H9 (cell line): Measurements from ENCODE around the gene IER5. TPM values are rescaled to one million over a fixed set of nuclear protein-coding genes. Genes with fewer than 3 reads are reported as not detected.

Experiments used
- DNase-seq: peaks from one replicate; pipeline ENCODE4 v3.0.0-alpha.2; 2017
- H2AFZ ChIP-seq: one replicate; pipeline ENCODE4 v1.6.1; 2013; ENCODE audit warnings: mild to moderate bottlenecking, low read length, control low read depth, moderate library complexity
- H2AK5ac ChIP-seq: 2 replicates; pipeline ENCODE4 v1.6.1; 2013; ENCODE audit warnings: low read length, control low read depth, mixed read lengths; ENCODE audit not compliant: insufficient read length
- H2BK120ac ChIP-seq: one replicate; pipeline ENCODE4 v1.6.1; 2013; ENCODE audit warnings: low read depth, mild to moderate bottlenecking, low read length, control low read depth, inconsistent platforms; ENCODE audit not compliant: poor library complexity, severe bottlenecking
- H2BK12ac ChIP-seq: 2 replicates; pipeline ENCODE4 v1.6.1; 2013; ENCODE audit warnings: low read length, control low read depth, mixed read lengths, low read depth; ENCODE audit not compliant: insufficient read length
- H2BK15ac ChIP-seq: 2 replicates; pipeline ENCODE4 v1.6.1; 2013; ENCODE audit warnings: low read depth, low read length, control low read depth
- H2BK20ac ChIP-seq: one replicate; pipeline ENCODE4 v1.6.1; 2013; ENCODE audit warnings: low read depth, mild to moderate bottlenecking, low read length, control low read depth, inconsistent platforms; ENCODE audit not compliant: poor library complexity, severe bottlenecking
- H2BK5ac ChIP-seq: 2 replicates; pipeline ENCODE4 v1.6.1; 2013; ENCODE audit warnings: low read length, control low read depth, mixed read lengths; ENCODE audit not compliant: insufficient read length
- H3K14ac ChIP-seq: 2 replicates; pipeline ENCODE4 v1.6.1; 2013; ENCODE audit warnings: low read length, control low read depth; ENCODE audit not compliant: insufficient read depth
- H3K18ac ChIP-seq: 2 replicates; pipeline ENCODE4 v1.6.1; 2013; ENCODE audit warnings: low read depth, mild to moderate bottlenecking, mixed read lengths, low read length, control low read depth; ENCODE audit not compliant: insufficient read length
- H3K23ac ChIP-seq: 2 replicates; pipeline ENCODE4 v1.6.1; 2013; ENCODE audit warnings: low read length, control low read depth, mixed read lengths, low read depth; ENCODE audit not compliant: insufficient read length
- H3K23me2 ChIP-seq: 2 replicates; pipeline ENCODE4 v1.6.1; 2013; ENCODE audit warnings: low read depth, mild to moderate bottlenecking, mixed read lengths, low read length, control low read depth; ENCODE audit not compliant: insufficient read length, poor library complexity, severe bottlenecking
- H3K27ac ChIP-seq: 2 replicates; pipeline ENCODE4 v1.5.1; 2013; ENCODE audit warnings: low read length, control low read depth, mixed read lengths, low read depth; ENCODE audit not compliant: insufficient read length
- H3K27me3 ChIP-seq: 2 replicates; pipeline ENCODE4 v1.6.1; 2013; ENCODE audit warnings: low read length, control low read depth, inconsistent platforms; ENCODE audit not compliant: insufficient read depth
- H3K4ac ChIP-seq: 2 replicates; pipeline ENCODE4 v1.6.1; 2013; ENCODE audit warnings: low read depth, mild to moderate bottlenecking, control low read depth, inconsistent platforms, low read length, moderate library complexity
- H3K4me1 ChIP-seq: 2 replicates; pipeline ENCODE4 v1.6.1; 2013; ENCODE audit warnings: low read length, control low read depth, inconsistent platforms; ENCODE audit not compliant: insufficient read depth
- H3K4me2 ChIP-seq: 2 replicates; pipeline ENCODE4 v1.6.1; 2013; ENCODE audit warnings: low read length, control low read depth, mixed read lengths; ENCODE audit not compliant: insufficient read length, insufficient read depth
- H3K56ac ChIP-seq: 2 replicates; pipeline ENCODE4 v1.6.1; 2013; ENCODE audit warnings: low read depth, mild to moderate bottlenecking, mixed read lengths, low read length, control low read depth; ENCODE audit not compliant: insufficient read length
- H3K79me1 ChIP-seq: 2 replicates; pipeline ENCODE4 v1.6.1; 2013; ENCODE audit warnings: low read depth, mild to moderate bottlenecking, moderate library complexity, low read length, control low read depth, inconsistent platforms; ENCODE audit not compliant: insufficient read depth, poor library complexity, severe bottlenecking
- H3K79me2 ChIP-seq: 2 replicates; pipeline ENCODE4 v1.6.1; 2013; ENCODE audit warnings: low read length, control low read depth, inconsistent platforms; ENCODE audit not compliant: insufficient read depth
- H3K9ac ChIP-seq: 2 replicates; pipeline ENCODE4 v1.6.1; 2013; ENCODE audit warnings: low read length, control low read depth, mixed read lengths; ENCODE audit not compliant: insufficient read length; ENCODE audit errors: extremely low read depth
- H3K9me3 ChIP-seq: one replicate; pipeline ENCODE4 v1.6.1; 2013; ENCODE audit warnings: low read depth, low read length, inconsistent platforms; ENCODE audit not compliant: control insufficient read depth
- H3T11ph ChIP-seq: one replicate; pipeline ENCODE4 v1.6.1; 2013; ENCODE audit warnings: mild to moderate bottlenecking, low read length, control low read depth, inconsistent platforms
- H4K20me1 ChIP-seq: one replicate; pipeline ENCODE4 v1.6.1; 2013; ENCODE audit not compliant: control insufficient read depth, insufficient read length, insufficient read depth
- H4K5ac ChIP-seq: 2 replicates; pipeline ENCODE4 v1.6.1; 2013; ENCODE audit warnings: low read depth, mild to moderate bottlenecking, mixed read lengths, low read length, control low read depth; ENCODE audit not compliant: insufficient read length
- H4K8ac ChIP-seq: replicated peaks from 2 replicates; pipeline ENCODE4 v1.6.1; 2013; ENCODE audit warnings: low read length, control low read depth, mixed read lengths, low read depth; ENCODE audit not compliant: insufficient read length
- H4K91ac ChIP-seq: 2 replicates; pipeline ENCODE4 v1.6.1; 2013; ENCODE audit warnings: low read depth, mild to moderate bottlenecking, moderate library complexity, mixed read lengths, low read length, control low read depth; ENCODE audit not compliant: insufficient read length
- H3K27ac Mint-ChIP-seq, 3 experiments: 2 replicates in 2 of 3; 3 replicates in 1 of 3; pipeline ENCODE4 v1.8.0; 2020 to 2021; ENCODE audit warnings: mixed read lengths in 3 of 3, mild to moderate bottlenecking in 1 of 3, moderate library complexity in 1 of 3
- H3K27me3 Mint-ChIP-seq: 2 replicates; pipeline ENCODE4 v1.8.0; 2021; ENCODE audit warnings: low read depth, mild to moderate bottlenecking, moderate library complexity, mixed read lengths
- H3K36me3 Mint-ChIP-seq, 3 experiments: 2 replicates in 2 of 3; 3 replicates in 1 of 3; pipeline ENCODE4 v1.8.0; 2020 to 2021; ENCODE audit warnings: low read depth in 3 of 3, mixed read lengths in 3 of 3; ENCODE audit not compliant: insufficient read depth in 1 of 3
- H3K4me1 Mint-ChIP-seq, 2 experiments: 2 replicates each; pipeline ENCODE4 v1.8.0; 2020; ENCODE audit warnings: mixed read lengths in 2 of 2
- H3K4me3 Mint-ChIP-seq, 2 experiments: 2 replicates in 1 of 2; 3 replicates in 1 of 2; pipeline ENCODE4 v1.8.0; 2020 to 2021; ENCODE audit warnings: mild to moderate bottlenecking in 2 of 2, mixed read lengths in 2 of 2, moderate library complexity in 1 of 2
- H3K9me3 Mint-ChIP-seq, 2 experiments: 2 replicates in 1 of 2; 3 replicates in 1 of 2; pipeline ENCODE4 v1.8.0; 2020; ENCODE audit warnings: mild to moderate bottlenecking in 2 of 2, mixed read lengths in 2 of 2, moderate library complexity in 1 of 2
- CTCF ChIP-seq: fragments of 200-600 bp; sonication (generic); conservative IDR thresholded peaks from 3 replicates; pipeline ENCODE4 v1.8.0; 2021; ENCODE audit warnings: antibody characterized with exemption, mild to moderate bottlenecking
- WGBS: extraction: QIAGEN DNeasy Blood & Tissue Kit; methylation state at CpG from one replicate; pipeline ENCODE4 v1.1.7; 2013; ENCODE audit warnings: missing lambda C conversion rate, low lambda C conversion rate, mixed read lengths; ENCODE audit not compliant: insufficient read length; ENCODE audit errors: extremely low coverage; 5-methylcytosine and 5-hydroxymethylcytosine counted together
- total RNA-seq: library from RNA; stranded (reverse); gene quantifications from 2 replicates; pipeline ENCODE4 v1.2.1, GENCODE V29; 2021

IER5 gene
- total RNA-seq, 1 experiment from 2014 or later: 6.7 TPM

DNA sequence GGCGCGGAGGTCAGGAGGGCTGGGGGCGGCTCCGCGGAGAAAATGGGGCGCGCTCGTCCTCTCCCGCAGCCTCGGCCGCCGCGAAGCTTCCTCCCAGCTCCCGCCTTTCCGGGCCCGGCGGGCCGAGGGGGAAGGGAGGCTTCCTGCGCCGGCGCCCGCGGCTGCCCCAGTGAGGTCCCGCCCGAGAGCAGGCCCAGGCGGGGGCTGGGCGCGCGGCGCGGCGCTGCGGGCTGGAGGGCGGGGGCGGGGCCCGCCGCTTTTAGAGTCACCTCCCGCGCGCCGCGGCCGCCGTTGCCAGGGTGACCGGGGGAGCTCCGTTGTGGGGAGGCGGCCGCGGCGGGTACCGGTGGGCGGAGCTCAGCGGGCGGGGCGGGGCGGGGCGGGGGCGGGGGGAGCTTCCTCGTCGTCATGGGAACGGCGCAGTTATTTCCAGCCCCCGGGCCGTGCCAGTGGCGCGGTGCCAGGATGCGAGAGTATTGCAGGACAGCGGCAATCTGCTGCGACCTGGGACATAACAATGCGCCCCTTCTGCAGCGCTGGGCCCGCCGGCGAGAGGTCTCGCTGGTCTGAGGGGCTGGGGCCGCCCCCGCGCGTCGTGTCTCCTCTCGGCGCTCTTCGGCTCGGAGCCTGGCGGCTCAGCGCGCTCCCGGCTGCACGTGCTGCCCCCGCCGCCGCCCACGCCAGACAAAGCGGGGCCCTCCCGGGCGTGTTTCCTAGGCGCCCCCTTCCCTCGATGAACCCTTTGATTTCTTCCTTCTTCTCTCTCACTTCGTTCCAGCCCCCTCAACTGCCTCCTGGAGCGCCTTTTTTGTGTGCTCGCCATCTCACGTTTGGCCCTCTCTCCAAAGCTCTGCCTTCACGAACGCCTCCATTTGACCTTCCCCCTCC, 16.9 kb downstream of the IER5 start:
- no peak overlapping the region for H4K8ac ChIP-seq
- H3K79me2 ChIP-seq: no peaks in the 10 kb centered on the region
- no peaks in the 10 kb centered on the region for H3K9me3 ChIP-seq
- no peak overlapping the region for H2BK20ac ChIP-seq
- H3K14ac ChIP-seq: peak overlapping the region; percentile 45; the same call in 1 of the 2 replicates
- no peak overlapping the region for H3K56ac ChIP-seq
- TF ChIP-seq CTCF: no peak
- H3T11ph ChIP-seq: no peak overlapping the region
- H2BK15ac ChIP-seq: no peak overlapping the region
- peak overlapping the region; percentile 87 for H3K4me2 ChIP-seq
- no peak overlapping the region for H4K91ac ChIP-seq
- H3K36me3 Mint-ChIP-seq: no peaks in the 10 kb centered on the region; a peak in 2 of 7 replicates
- no peak overlapping the region for H3K9ac ChIP-seq
- no peak overlapping the region for H2BK5ac ChIP-seq
- H2BK12ac ChIP-seq: no peak overlapping the region
- H2AFZ ChIP-seq: no peak overlapping the region
- no CpG with 5 or more reads among the region's 104 CpGs for WGBS
- no peak overlapping the region for H4K5ac ChIP-seq
- peaks cover 9% of the 10 kb centered on the region for H3K23me2 ChIP-seq
- H3K27ac Mint-ChIP-seq: peak overlapping the region; percentile 26 to 86 (median 61); a peak in 4 of 7 replicates
- H3K4ac ChIP-seq: no peak overlapping the region
- no peak overlapping the region for H3K27ac ChIP-seq
- H3K9me3 Mint-ChIP-seq: peaks cover 0 to 4% of the 10 kb centered on the region in 2 experiments; a peak in 2 of 5 replicates
- peaks cover 21% of the 10 kb centered on the region; the same call in 1 of the 2 replicates for H3K27me3 ChIP-seq
- peaks cover 9% of the 10 kb centered on the region; the same call in 1 of the 2 replicates for H3K4me1 ChIP-seq
- H3K18ac ChIP-seq: peak overlapping the region; percentile 54
- peaks cover 71% of the 10 kb centered on the region for H3K27me3 Mint-ChIP-seq
- H2AK5ac ChIP-seq: no peak overlapping the region
- no peak overlapping the region for H3K23ac ChIP-seq
- no peaks in the 10 kb centered on the region for H3K79me1 ChIP-seq
- peaks cover 76 to 78% of the 10 kb centered on the region in 2 experiments for H3K4me1 Mint-ChIP-seq
- no peak overlapping the region for H2BK120ac ChIP-seq
- peak overlapping the region; percentile 78 to 91 for H3K4me3 Mint-ChIP-seq
- DNase-seq: peak; percentile 91
- H4K20me1 ChIP-seq: no peaks in the 10 kb centered on the region
